HepG2 (cell line): ENCODE measurements around the gene C1QC. TPM values are rescaled to one million over a fixed set of nuclear protein-coding genes. Genes with fewer than 3 reads are reported as not detected.

ENCODE experiments used
- ATAC-seq: fragments of 200-7000 bp; cut with Tn5 transposase; 3 replicates; pipeline ENCODE4 v1.9.1; 2020; ENCODE audit warnings: mild to moderate bottlenecking, moderate library complexity
- BruUV-seq: library from RNA; stranded (reverse); fragments of 400-500 nt; replicated peaks from 2 replicates; lab custom pipeline; 2021; lab: Mats Ljungman, UMichigan
- CTCF ChIA-PET: fragments of 300-600 bp; formaldehyde crosslinking; extraction: SDS; loops from one replicate; lab custom pipeline; 2021; ENCODE audit warnings: low total read pairs, inconsistent platforms, low intra/inter-chr PET ratio; lab: Yijun Ruan, JAX
- POLR2A ChIA-PET: fragments of 350-600 bp; sonication (Branson Sonifier 250); formaldehyde crosslinking; loops from one replicate; lab custom pipeline; 2020; ENCODE audit warnings: antibody characterized with exemption, inconsistent platforms; lab: Yijun Ruan, JAX
- DNase-seq: peaks from one replicate; pipeline ENCODE4 v3.0.0-alpha.2; 2015; ENCODE audit warnings: low spot score
- FAIRE-seq: peaks from 3 replicates; lab custom pipeline; 2011; peaks lifted over from hg19 to GRCh38; lab: Jason Lieb, UNC
- H2AFZ ChIP-seq: one replicate; pipeline ENCODE4 v1.6.1; 2011; ENCODE audit warnings: low read length, inconsistent platforms
- H3K27ac ChIP-seq: fragments of 300-600 bp; 3 replicates; pipeline ENCODE4 v1.8.0; 2011; ENCODE audit warnings: mixed run types, mild to moderate bottlenecking, mixed read lengths, low read length, inconsistent platforms; ENCODE audit not compliant: insufficient read depth; ENCODE audit errors: extremely low read length
- H3K27me3 ChIP-seq, 2 experiments: fragments of 200-600 bp in 1 of 2; 2 replicates in 1 of 2; 3 replicates in 1 of 2; pipeline versions ENCODE4 v1.6.0 to v1.8.0; 2011; ENCODE audit warnings: low read length in 2 of 2, mild to moderate bottlenecking in 2 of 2, moderate library complexity in 2 of 2, inconsistent platforms in 1 of 2; ENCODE audit not compliant: insufficient read depth in 2 of 2, control insufficient read depth in 1 of 2
- H3K36me3 ChIP-seq, 2 experiments: fragments of 200-600 bp in 1 of 2; replicated peaks in 1 of 2; 2 replicates in 1 of 2; 3 replicates in 1 of 2; pipeline versions ENCODE4 v1.5.1 to v1.8.0; 2011; ENCODE audit warnings: low read length in 2 of 2, inconsistent platforms in 1 of 2; ENCODE audit not compliant: insufficient read depth in 2 of 2, control insufficient read depth in 1 of 2
- H3K4me1 ChIP-seq: 2 replicates; pipeline ENCODE4 v1.5.1; 2012; ENCODE audit warnings: low read length, inconsistent platforms; ENCODE audit not compliant: insufficient read depth
- H3K4me2 ChIP-seq: 2 replicates; pipeline ENCODE4 v1.6.0; 2011; ENCODE audit warnings: low read depth, low read length, inconsistent platforms
- H3K4me3 ChIP-seq, 3 experiments: fragments of 200-600 bp in 1 of 3; sonication (generic), shearing (Covaris generic) in 1 of 3; replicated peaks in 1 of 3; 2 replicates each; pipeline ENCODE4 v1.5.1; 2011 to 2016; ENCODE audit warnings: low read length in 3 of 3, inconsistent platforms in 2 of 3, low read depth in 2 of 3, mild to moderate bottlenecking in 2 of 3, control low read depth in 1 of 3, mixed read lengths in 1 of 3; ENCODE audit not compliant: insufficient read depth in 1 of 3
- H3K79me2 ChIP-seq: one replicate; pipeline ENCODE4 v1.6.1; 2011; ENCODE audit warnings: low read length, inconsistent platforms; ENCODE audit not compliant: insufficient read depth
- H3K9ac ChIP-seq: 2 replicates; pipeline ENCODE4 v1.6.0; 2011; ENCODE audit warnings: mild to moderate bottlenecking, low read depth, low read length, inconsistent platforms; ENCODE audit not compliant: insufficient read depth
- H3K9me3 ChIP-seq: 2 replicates; pipeline ENCODE4 v1.5.1; 2012; ENCODE audit warnings: mild to moderate bottlenecking, low read length
- H4K20me1 ChIP-seq: 2 replicates; pipeline ENCODE4 v1.6.0; 2011; ENCODE audit warnings: inconsistent platforms, mild to moderate bottlenecking, low read length, moderate library complexity; ENCODE audit not compliant: insufficient read depth
- ARNTL ChIP-seq: sonication (generic); formaldehyde crosslinking; IDR thresholded peaks from 2 replicates; pipeline ENCODE4 v1.4.0; 2020; ENCODE audit warnings: mild to moderate bottlenecking, missing genetic modification reagents
- BORCS8-MEF2B ChIP-seq: sonication (generic); formaldehyde crosslinking; IDR thresholded peaks from 2 replicates; pipeline ENCODE4 v1.8.0; 2022; ENCODE audit warnings: mild to moderate bottlenecking, missing genetic modification reagents
- CREB1 ChIP-seq, 2 experiments: fragments of 450-650 bp in 1 of 2; IDR thresholded peaks; 2 replicates each; pipeline ENCODE4 v1.6.1; 2016 to 2017; ENCODE audit warnings: control low read depth in 1 of 2, mild to moderate bottlenecking in 1 of 2, missing compliant biosample characterization in 1 of 2, missing genetic modification characterization in 1 of 2
- FOSL2 ChIP-seq: sonication (generic); formaldehyde crosslinking; IDR thresholded peaks from 2 replicates; pipeline ENCODE4 v1.4.0; 2020; ENCODE audit warnings: missing genetic modification reagents
- HMG20A ChIP-seq: IDR thresholded peaks from 2 replicates; pipeline ENCODE4 v1.6.1; 2016; ENCODE audit warnings: borderline replicate concordance
- JUN ChIP-seq: sonication (generic); formaldehyde crosslinking; IDR thresholded peaks from 2 replicates; pipeline ENCODE4 v1.4.0; 2020; ENCODE audit warnings: mild to moderate bottlenecking, missing genetic modification reagents
- NR3C1 ChIP-seq: sonication (generic); formaldehyde crosslinking; IDR thresholded peaks from 2 replicates; pipeline ENCODE4 v1.4.0; 2020; ENCODE audit warnings: missing genetic modification reagents
- RAD51 ChIP-seq: fragments of 450-650 bp; IDR thresholded peaks from 2 replicates; pipeline ENCODE4 v1.6.1; 2016; ENCODE audit warnings: borderline replicate concordance
- SSRP1 ChIP-seq: IDR thresholded peaks from 2 replicates; pipeline ENCODE4 v1.6.1; 2016; ENCODE audit warnings: control low read depth
- TBX3 ChIP-seq: fragments of 450-650 bp; IDR thresholded peaks from 2 replicates; pipeline ENCODE4 v1.6.1; 2017; ENCODE audit warnings: antibody characterized with exemption, mild to moderate bottlenecking, inconsistent platforms, borderline replicate concordance
- YY1 ChIP-seq: IDR thresholded peaks from 2 replicates; pipeline ENCODE4 v1.6.1; 2011; ENCODE audit warnings: low read length, low read depth, moderate library complexity, mild to moderate bottlenecking; ENCODE audit not compliant: insufficient read depth, insufficient replicate concordance
- ZNF564 ChIP-seq: sonication (generic); formaldehyde crosslinking; IDR thresholded peaks from 2 replicates; pipeline ENCODE4 v1.8.1; 2023; ENCODE audit warnings: mild to moderate bottlenecking, missing genetic modification reagents
- WGBS: methylation state at CpG from one replicate; pipeline ENCODE4 v1.1.6; 2017; ENCODE audit warnings: low lambda C conversion rate; 5-methylcytosine and 5-hydroxymethylcytosine counted together
- in situ Hi-C: cut with HindIII; loops from 2 replicates; pipeline ENCODE4 v1.10.0; 2017; ENCODE audit warnings: low pct_unique_long_range_greater_than_20kb; ENCODE audit not compliant: extremely low pct_ligation_motif_present
- intact Hi-C: fragments of 100-400 bp; cut with micrococcal nuclease; formaldehyde crosslinking; loops from one replicate; pipeline ENCODE4 v1.10.0; 2022; ENCODE audit not compliant: unreplicated experiment
- polyA plus RNA-seq, 8 experiments: library from polyadenylated mRNA; depleted of rRNA in 3 of 8; stranded (reverse) in 7 of 8; unstranded in 1 of 8; fragments of >200 nt; fragmentation: Illumina TruSeq in 4 of 8; extraction: Trizol in 4 of 8; gene quantifications; 2 replicates each; pipeline versions ENCODE4 v1.2.1 to v1.2.3, GENCODE V29; 2011 to 2016; ENCODE audit warnings: low read depth in 4 of 8, missing spikeins in 1 of 8, mixed read lengths in 1 of 8; ENCODE audit not compliant: insufficient read depth in 1 of 8
- total RNA-seq, 5 experiments: library from RNA; depleted of rRNA; stranded (reverse); fragments of >200 nt; fragmentation: Illumina TruSeq; extraction: Trizol; gene quantifications; 2 replicates each; pipeline ENCODE4 v1.2.3, GENCODE V29; 2016; ENCODE audit warnings: low read depth in 1 of 5
- TF ChIP-seq, protein P1 (sequence below): IDR thresholded peaks from 2 replicates; pipeline ENCODE4 v1.6.1; 2018; ENCODE audit warnings: missing genetic modification reagents
- TF ChIP-seq, protein P2 (sequence below): sonication (generic); formaldehyde crosslinking; IDR thresholded peaks from 2 replicates; pipeline ENCODE4 v1.4.0; 2020; ENCODE audit warnings: missing genetic modification reagents, mild to moderate bottlenecking, borderline replicate concordance

Gene C1QC
- total and polyA plus RNA-seq, 2 of the 13 experiments (the other 11 are each of a cell fraction or from before 2014, with no cell fraction given): not detected

DNA sequence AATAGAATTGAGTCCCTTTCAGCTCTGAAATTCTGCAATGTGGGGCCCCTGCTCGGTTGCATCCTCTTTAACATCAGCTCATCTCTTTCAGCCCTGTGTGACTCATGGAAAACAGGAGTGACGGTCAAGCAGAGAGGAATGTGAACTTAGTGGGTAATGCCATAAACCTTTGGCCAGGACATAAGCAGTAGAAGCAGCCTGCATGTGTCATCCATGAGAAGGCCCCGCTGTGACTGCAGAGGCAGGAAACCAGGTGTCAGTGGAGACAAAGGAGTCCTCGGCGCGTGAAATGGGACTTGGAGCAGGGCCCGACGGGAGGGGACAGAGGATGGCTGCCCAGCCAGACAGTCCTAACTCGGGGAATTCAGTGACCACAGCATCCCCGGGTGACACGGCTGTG, 46.1 kb downstream of the C1QC start:
- Histone ChIP-seq H3K79me2 (no peaks in the 10 kb centered on the region), H3K9ac (no peak overlapping the region), H3K4me1 (no peaks in the 10 kb centered on the region), H3K4me3 (no peak overlapping the region), H4K20me1 (no peaks in the 10 kb centered on the region), H3K27me3 (peaks cover 0 to 10% of the 10 kb centered on the region in 2 experiments; a peak in 1 of 5 replicates), H2AFZ (no peak overlapping the region), H3K9me3 (no peaks in the 10 kb centered on the region), H3K4me2 (no peak overlapping the region), H3K36me3 (no peaks in the 10 kb centered on the region), H3K27ac (no peak overlapping the region)
- intact Hi-C loops (no loop called here), in situ Hi-C loops (no loop called here)
- 1% methylated on average over 8 of the region's 11 CpGs for WGBS
- ChIA-PET POLR2A (no interaction called here), CTCF (no interaction called here)
- FAIRE-seq: no peak
- DNase-seq: peak; percentile 42
- TF ChIP-seq JUN: no peak
- no peak for TF ChIP-seq TBX3
- no peak for TF ChIP-seq BORCS8-MEF2B (CRISPR knock-in tag)
- no peak for TF ChIP-seq SSRP1
- no peak for TF ChIP-seq YY1
- TF ChIP-seq HMG20A (CRISPR knock-in tag): no peak
- TF ChIP-seq CREB1 (IDR thresholded peaks at IDR 0.05): 0 out of 2 replicates have a peak, but pooled peaks have one; percentile 41
- no peak for TF ChIP-seq CREB1 (CRISPR knock-in tag; IDR thresholded peaks at IDR 0.05)
- TF ChIP-seq RAD51: no peak
- no peak for TF ChIP-seq NR3C1 (CRISPR knock-in tag)
- no peak for TF ChIP-seq ZNF564
- TF ChIP-seq ARNTL (CRISPR knock-in tag): no peak
- TF ChIP-seq, protein P1, sequence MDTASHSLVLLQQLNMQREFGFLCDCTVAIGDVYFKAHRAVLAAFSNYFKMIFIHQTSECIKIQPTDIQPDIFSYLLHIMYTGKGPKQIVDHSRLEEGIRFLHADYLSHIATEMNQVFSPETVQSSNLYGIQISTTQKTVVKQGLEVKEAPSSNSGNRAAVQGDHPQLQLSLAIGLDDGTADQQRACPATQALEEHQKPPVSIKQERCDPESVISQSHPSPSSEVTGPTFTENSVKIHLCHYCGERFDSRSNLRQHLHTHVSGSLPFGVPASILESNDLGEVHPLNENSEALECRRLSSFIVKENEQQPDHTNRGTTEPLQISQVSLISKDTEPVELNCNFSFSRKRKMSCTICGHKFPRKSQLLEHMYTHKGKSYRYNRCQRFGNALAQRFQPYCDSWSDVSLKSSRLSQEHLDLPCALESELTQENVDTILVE: no peak
- TF ChIP-seq, protein P2, sequence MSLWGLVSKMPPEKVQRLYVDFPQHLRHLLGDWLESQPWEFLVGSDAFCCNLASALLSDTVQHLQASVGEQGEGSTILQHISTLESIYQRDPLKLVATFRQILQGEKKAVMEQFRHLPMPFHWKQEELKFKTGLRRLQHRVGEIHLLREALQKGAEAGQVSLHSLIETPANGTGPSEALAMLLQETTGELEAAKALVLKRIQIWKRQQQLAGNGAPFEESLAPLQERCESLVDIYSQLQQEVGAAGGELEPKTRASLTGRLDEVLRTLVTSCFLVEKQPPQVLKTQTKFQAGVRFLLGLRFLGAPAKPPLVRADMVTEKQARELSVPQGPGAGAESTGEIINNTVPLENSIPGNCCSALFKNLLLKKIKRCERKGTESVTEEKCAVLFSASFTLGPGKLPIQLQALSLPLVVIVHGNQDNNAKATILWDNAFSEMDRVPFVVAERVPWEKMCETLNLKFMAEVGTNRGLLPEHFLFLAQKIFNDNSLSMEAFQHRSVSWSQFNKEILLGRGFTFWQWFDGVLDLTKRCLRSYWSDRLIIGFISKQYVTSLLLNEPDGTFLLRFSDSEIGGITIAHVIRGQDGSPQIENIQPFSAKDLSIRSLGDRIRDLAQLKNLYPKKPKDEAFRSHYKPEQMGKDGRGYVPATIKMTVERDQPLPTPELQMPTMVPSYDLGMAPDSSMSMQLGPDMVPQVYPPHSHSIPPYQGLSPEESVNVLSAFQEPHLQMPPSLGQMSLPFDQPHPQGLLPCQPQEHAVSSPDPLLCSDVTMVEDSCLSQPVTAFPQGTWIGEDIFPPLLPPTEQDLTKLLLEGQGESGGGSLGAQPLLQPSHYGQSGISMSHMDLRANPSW (CRISPR knock-in tag): no peak
- peak; percentile 29; the same call in 1 of the 2 replicates for TF ChIP-seq FOSL2 (CRISPR knock-in tag)
- no TSS peak for BruUV-seq
- ATAC-seq: peak; percentile 63
